ENCODE data around the gene ABCA3. TPM values are rescaled to one million over a fixed set of nuclear protein-coding genes. Genes with fewer than 3 reads are reported as not detected.
"Not testable (repeated sequence)": the region's sequence is repeated elsewhere in the genome, so short reads cannot be mapped to it uniquely, and the experiment has no call there.

Gene ABCA3
- total RNA-seq: 10 to 100 TPM in 1 of 2 donors, 1 to 10 TPM in 1; 9.6 to 12.4 TPM
- long read RNA-seq, partial matches to known transcripts: 19 of 22 reads
- long read RNA-seq, other reads (novel, unspliced or antisense): 3 of 22 reads

DNA sequence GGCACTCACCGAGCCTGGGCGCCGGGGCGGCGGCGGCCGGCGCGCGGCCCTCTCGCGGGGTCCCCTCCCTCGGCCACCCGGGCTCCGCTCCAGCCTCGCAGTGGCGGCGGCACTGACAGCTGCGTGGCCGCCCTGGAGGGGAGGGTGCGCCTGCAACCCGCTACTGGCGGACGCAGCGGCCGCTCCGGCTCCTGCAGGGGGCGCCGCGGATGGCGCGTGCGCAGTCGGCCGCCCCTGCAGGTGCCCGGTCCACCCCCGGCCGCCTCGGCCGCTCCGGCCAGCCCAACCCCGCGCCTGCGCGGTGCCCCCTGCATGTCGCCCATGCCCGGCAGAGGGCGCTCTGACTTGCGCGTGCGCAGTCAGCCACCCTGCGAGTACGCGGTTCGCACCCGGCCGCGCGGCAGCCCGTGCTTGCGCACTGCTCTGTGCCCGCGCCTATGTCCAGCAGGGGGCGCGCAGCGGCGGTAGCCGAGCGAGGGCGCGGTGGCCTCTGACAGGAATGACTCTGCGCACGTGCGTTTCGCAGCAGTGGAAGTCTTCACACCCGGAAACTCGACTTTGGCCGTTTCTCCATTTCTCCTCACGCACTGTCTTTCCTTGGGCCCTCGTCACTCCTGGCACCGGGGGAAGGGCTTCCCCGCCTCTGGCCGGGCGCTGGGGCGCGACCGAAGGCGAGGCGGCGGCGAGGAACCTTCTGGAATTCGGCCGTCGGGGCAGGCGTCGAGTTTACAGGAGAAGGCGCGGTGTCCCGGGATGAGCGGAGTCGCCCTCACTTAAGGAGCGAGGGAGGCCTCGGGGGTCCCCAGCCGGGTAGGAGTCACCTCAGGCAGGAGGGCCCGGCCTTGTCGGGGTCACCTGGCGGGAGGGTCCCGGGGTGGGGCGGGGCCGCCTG lies at the start of gene ABCA3:
ABCA3 (minus strand) TSS at position 165 of the 892 bp plus-strand sequence. CDS start 14,262 bp downstream, outside the sequence.
- intact Hi-C loops (cut with DNase I): loop anchor here (2.0 to 5.0 kb wide), 3 partner anchors 81 to 160 kb away; no protein-coding TSS in a partner anchor
- peak; percentile 94 for DNase-seq
- peak; percentile 94 to 95 for ATAC-seq

DNA sequence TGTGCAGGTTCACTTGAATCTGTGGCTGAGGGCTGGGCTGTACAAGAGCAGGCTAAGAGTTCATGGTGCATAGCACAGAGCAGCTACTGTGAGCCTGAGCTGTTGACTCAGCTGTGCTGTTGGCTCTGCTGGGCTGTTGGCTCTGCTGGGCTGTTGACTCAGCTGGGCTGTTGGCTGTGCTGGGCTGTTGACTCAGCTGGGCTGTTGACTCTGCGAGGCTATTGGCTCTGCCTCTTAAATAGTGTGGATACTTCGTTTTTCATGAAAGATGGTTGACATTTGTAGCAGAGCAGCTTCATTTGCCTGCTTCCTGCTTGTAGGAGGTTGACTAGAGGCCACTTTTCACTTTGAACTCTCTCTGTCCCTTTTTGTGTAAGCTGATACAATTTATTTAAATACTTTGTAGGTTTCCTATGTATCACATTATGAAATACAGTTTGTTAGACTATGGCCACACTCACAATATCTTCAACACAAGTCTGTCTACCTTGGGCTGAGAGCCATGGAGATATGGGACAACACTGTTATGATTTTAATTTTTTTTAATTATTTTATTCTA lies 48.4 kb upstream of the ABCA3 start:
- intact Hi-C loops (cut with DNase I): no loop called here
- DNase-seq (no peak), ATAC-seq (peak in 1 of 2 donors; percentile 95)

DNA sequence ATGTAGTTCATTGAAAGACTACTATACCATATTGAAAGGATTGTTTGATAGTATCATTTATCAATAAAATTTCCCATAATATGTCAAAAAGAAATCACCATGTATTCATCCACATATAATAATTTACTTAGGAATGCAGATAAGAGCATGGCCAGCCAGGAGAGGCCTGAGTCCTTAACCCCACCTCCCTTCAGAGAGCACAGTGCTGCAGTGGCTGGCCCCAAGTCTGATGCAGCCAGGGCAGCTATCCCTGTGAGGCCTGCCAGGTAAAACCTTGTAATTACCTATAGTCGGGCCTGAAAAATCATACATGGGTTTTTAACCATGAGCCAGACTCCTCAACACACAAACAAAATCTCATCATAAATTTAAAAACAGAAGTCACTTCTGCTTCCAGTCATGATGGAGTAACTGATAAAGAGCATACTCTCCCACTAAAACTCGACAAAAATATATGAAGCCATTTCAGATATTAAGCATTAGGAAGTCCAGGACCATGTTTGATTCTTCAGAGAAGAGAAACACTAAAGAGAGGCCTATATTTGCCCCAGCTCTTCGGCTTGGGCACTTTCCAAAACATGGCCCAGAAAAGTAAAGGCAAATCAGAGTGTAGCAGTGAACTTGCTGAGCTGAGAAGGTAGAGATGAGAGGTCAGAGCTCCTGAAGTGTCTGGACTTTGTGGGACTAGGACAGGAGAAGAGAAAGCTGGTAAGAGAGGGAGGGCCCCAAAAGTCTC lies 47.8 kb upstream of the ABCA3 start:
- DNase-seq (no peak), ATAC-seq (no peak)
- intact Hi-C loops (cut with DNase I): no loop called here

DNA sequence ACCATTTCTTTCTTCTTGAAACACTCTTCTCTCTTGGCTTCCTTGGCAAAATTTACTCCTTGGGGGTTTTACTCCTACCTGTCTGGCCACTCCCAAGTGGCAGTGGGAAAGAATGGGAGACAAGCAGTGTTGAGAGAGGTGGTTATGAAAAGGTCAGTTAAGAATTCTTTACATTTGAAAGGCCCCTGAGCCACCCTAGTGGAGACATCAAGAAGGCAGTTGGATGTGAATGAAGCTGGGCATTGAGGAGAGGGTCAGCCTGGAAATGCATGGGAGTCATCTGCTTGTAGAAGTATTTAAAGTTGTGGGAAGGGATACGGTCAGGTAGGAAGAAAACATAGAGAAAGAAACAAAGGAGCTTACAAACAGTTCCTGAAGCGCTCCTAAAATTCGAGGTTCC lies 46.5 kb upstream of the ABCA3 start:
- intact Hi-C loops (cut with DNase I): no loop called here
- no peak for DNase-seq
- ATAC-seq: no peak

DNA sequence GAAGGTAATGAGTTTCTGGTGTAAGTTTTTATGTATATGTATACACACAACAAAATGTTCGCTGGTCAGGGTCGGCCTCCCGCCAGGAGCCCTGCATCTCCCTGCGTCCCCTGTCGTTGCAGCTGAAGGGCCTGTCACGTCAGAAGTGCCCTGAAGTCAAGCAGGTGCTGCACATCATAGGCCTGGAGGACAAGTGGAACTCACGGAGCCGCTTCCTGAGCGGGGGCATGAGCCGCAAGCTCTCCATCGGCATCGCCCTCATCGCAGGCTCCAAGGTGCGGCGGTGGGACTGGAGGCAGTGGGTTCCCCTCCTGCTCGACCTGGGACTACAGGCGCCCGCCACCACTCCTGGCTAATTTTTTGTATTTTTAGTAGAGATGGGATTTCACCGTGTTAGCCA lies 45.5 kb upstream of the ABCA3 start:
- DNase-seq; intact Hi-C loops (cut with DNase I); ATAC-seq: not testable (repeated sequence)

DNA sequence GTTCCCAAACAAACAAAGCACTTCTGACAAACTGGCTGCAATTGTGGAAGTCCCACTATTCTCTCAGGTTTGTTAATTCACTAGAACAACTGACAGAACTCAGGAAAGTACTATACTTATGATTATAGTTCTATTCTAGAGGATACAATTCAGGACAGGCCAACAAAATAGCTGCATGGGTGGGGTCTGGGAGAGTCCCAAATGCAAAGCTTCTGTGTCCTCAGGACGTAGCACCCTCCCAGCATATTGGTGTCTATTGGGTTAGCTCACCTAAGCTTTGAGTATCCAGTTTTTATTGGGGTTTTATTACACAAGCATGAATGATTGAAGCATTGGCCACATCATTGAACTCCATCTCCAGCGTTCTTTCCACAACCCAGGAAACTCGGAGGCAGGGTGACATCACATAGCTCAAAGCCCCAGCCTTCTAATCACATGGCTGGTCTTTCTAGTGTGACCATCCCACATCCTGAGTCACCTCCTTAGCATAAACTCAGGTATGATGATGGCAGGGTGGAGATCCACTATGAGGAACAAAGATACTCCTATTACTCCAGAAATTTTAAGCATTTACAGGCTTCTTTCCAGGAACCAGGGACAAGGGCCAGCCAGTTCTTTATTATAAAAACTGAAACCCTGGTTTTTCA lies 44.8 kb upstream of the ABCA3 start:
- intact Hi-C loops (cut with DNase I): no loop called here
- DNase-seq: no peak
- ATAC-seq: no peak

DNA sequence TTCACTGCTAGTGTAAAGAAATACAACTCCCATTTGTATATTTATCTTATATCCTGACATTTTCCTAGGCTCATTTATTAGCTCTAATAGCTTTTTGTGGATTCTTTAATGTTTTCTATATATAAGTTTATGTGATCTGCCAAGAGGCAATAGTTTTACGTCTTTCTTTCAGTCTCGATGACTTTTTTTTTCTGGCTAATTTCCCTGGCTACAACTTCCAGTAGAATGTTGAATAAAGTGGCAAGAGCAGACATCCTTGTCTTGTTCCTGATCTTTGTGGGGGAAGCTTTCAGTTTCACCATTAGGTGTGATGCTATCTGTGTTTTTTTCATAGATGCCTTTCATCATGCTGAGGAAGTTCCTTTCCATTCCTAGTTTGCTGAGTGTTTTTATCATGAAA lies 43.9 kb upstream of the ABCA3 start:
- intact Hi-C loops (cut with DNase I): no loop called here
- ATAC-seq (no peak), DNase-seq (no peak)

DNA sequence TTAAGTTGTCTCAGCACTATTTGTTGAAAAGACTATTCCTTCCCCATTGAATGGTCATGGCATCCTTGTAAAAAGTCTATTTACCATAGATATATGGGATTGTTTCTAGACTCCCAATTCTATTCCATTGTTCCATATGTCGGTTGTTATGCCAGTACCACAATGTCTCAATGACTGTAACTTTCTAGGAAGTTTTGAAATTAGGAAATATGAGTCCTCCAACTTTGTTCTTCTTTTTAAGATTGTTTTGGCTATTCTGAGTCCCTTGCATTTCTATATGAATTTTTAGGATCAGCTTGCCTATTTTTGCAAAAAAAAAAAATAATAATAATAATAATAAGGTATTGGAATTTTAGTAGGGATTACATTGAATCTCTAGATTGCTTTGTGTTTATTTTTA lies 43.0 kb upstream of the ABCA3 start:
- intact Hi-C loops (cut with DNase I): no loop called here
- ATAC-seq (no peak), DNase-seq (no peak)

DNA sequence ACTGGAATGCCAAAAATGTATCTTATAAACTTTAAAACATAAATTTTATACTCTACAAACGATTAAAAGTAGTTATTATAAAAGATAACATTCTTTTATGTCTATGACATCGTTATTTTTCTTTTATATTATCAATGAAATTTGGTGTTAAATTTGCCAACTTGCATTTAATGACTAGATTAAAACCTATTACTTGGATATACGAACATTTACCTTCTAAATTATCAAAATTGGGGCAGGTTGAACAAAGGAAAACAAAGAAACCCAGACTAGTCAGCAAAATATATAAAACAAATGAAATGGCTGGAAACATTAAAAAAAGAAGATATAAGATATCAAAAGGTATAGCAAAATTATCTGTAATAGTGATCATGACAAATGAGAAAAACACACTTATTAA lies 34.1 kb upstream of the ABCA3 start:
- ATAC-seq (no peak), DNase-seq (no peak)
- intact Hi-C loops (cut with DNase I): no loop called here

DNA sequence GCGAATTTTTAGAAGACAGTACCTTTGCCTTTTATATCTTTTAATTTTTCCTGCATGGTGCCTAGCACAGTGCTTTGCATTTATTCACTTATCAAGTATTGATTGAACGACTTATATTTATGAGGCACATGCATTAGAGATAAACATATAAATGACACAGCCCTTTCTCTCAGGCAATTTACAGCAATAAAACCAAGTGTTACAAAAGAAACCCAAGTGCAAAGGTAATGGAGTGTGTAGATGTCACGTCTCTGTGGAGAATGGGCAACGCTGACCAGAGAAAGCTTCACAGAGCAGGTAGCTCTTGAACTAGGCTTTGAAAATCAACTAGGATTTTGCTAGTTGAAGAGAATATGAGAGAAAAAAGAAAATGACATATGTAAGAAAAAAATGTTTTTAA lies 32.6 kb upstream of the ABCA3 start:
- intact Hi-C loops (cut with DNase I): no loop called here
- DNase-seq (no peak), ATAC-seq (no peak)

DNA sequence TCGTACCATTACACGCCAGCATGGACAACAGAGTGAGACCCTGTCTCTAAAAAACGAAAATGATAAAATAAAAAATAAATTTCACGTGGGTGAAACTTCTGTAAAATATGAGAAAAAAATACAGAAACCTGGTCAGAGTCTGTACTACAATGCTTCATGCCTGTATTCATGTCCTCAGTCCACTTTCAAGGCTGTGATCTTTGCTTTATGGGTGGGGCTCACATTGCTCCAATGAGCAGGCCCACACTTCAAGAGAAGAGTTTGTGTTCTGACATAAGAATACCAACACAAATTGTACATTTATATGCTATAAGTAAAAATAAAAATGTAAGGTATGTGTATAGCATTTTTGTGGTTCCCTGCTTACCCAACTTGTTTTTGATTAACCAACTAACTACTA lies 32.2 kb upstream of the ABCA3 start:
- intact Hi-C loops (cut with DNase I): no loop called here
- ATAC-seq (no peak), DNase-seq (no peak)

DNA sequence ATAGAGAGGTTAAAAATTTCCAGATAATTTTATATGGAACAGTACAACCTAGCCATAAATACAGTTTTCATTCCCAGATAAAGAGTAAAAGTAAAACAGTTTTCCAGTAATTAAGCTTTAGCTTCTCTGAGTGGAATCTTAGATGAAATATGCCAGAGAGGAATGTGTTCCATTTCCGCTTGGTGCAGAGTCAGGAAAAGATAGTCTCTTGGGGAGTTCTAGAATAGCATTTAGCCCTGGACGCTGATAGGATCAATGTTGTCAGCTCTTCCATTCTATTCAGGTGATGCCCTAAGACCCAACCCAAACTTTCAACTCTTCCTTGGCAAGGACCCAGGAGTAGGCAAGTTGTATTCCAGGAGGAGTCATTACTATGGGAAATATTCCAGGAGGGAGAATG lies 30.9 kb upstream of the ABCA3 start:
- DNase-seq (no peak), ATAC-seq (peak in 1 of 2 donors; percentile 59)
- intact Hi-C loops (cut with DNase I): no loop called here

DNA sequence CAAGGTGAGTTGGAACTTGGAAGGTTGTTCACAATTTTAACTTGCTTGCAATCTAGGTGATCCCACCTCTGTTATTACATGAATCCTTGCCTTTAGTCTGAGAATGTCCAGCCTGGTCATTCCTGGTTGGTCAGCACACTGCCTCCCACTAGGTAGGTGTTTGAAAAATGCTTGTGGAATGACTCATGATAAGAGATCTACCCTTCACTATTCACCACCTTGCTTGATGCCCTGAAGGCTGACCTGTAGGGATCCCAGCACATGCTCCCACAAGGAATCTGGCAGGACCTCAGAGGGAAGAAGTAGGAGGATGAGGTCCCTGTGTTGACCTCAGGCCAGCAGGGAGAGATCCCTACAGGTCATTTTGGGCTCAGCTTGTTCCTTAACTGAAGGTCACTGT lies 30.2 kb upstream of the ABCA3 start:
- ATAC-seq: peak in 1 of 2 donors; percentile 51
- no peak for DNase-seq
- intact Hi-C loops (cut with DNase I): no loop called here

DNA sequence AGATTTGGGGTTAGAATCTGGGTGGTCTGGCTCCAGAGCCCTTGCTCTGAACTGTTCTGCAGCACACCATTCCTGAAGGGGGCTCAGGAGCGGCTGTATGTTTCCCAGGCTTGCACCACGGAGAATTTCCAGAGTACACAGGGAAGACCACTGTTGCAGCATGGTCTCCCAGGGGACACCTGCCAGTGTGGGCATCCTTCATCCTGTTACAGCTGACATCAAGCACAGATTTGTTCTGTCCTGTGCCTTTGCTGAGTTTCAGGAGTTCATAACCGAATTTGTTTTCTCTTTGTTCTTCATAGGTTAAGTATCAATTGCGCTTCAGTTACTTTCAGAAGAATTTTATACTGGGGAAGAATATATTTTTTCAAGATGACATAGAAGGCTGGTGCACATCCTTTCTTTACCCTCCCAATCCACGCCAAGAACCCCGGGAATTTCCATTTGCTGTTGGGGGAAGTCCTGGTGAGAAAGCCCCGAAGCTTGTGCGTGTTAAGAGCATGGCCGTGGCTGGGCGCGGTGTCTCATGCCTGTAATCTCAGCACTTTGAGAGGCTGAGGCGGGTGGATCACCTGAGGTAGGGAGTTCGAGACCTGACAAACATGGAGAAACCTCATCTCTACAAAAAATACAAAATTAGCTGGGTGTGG lies 26.3 kb upstream of the ABCA3 start:
- intact Hi-C loops (cut with DNase I): no loop called here
- ATAC-seq: no peak
- no peak for DNase-seq

DNA sequence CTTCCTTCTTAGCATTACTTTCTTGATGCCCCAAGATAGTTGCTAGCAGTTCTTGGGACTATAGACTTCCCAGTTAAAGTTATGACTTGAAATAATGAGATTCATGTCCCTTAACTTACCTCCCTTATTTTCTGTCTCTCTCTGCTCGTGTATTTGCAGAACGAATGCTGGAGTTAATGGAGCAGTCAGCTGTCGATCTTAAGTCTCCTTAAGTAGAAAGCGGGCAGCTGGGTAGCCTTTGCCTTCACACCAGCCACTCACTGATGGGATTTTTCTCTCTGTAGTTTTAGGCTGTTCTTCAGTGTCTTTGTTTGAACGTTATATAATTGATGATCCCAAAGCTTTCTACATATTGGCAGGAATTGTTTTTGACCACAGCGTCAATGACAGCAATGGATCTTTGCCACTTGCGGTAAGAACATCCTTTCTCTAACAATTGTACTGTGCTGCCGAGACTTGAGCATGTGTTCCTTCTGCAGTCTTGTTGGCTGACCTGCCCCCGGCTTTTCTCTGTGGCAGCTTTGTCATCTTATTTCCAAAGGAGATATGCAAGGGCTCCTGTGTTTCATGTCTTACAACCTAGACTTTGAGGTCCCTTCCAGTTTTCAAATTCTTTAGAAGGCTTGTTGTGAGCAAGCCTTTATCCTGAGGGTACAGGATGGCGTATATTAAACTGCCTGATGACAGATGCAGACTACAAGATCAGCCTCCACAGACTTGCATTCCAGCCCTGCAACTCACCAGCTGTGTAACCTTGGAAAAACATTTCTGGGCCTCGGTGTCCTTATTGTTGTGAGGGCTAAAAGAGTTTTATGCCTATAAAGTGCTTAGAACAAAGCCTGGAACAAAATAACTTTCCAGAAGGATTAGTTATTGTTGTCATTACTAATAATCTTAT lies 25.1 kb upstream of the ABCA3 start:
- intact Hi-C loops (cut with DNase I): no loop called here
- ATAC-seq (peak in 1 of 2 donors; percentile 85), DNase-seq (no peak)

DNA sequence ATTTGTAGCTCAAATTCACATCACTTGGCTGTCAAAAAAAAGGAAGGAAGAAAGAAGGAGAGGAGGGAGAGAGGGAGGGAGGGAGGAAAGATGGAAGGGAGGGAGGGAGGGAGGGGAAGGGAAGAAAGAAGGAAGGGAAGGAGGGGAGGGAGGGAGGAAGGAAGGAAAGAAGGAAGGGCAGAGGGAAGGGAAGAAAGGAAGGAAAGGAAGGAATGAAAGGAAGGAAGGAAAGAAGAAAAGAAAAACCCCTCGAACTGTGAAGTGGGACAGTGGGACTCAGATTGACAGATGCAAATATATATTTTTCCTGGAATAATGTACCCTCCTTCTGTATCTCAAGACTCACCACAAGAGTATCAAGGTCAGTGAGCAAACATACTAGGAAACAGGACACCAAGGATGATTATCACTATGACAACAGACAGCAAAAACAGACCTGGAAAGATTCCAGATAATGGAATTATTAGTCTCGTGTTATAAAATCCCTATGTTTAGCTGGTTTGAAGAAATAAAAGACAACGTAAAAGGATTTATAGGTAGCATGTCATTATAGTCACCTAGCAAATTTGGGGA lies 24.2 kb upstream of the ABCA3 start:
- intact Hi-C loops (cut with DNase I): no loop called here
- DNase-seq: no peak
- ATAC-seq: peak in 1 of 2 donors; percentile 40

DNA sequence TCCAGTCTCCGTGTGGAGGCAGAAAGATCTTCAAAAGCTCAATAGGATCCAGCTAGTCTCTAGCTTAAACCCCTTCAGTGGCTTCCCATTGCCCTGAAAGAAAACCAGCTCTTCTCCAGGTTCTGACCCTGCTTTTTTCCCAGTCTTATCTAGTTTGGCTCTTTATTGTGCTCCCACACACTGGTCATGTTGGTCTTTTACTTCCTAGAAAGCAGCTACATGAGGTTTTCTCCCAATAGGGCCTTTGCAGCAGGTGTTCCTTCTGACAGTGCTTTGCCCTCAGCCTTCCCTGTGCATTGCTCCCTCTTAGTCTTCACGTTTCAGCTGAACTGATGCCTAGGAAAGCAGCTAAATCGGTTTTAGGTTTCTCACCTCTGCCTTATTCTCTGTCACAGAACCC lies 21.7 kb upstream of the ABCA3 start:
- ATAC-seq (no peak), DNase-seq (no peak)
- intact Hi-C loops (cut with DNase I): no loop called here

DNA sequence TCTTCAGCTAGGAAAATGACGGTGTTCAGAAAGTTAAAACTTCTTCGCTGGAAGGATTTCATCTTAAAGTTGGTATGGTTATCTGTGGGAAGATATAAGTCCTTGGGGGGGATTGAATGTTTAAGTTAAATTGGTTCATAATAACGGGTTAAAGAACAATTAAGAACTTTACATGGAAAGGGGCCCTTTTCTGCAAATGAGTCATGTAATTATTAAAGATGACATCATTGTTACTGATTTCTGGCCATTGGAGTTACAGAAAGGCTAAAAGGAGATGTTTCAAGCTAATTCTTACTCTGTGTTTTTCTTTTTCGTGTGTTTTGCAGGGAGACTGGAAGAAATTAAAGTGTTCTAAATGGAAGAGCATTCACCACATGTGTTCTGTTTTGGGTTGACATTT lies 20.6 kb upstream of the ABCA3 start:
- no peak for DNase-seq
- intact Hi-C loops (cut with DNase I): no loop called here

More for the DNA sequence above, 20.6 kb upstream of the ABCA3 start:
- ATAC-seq: no peak

All from left cardiac atrium (tissue), 4 donors.